Limb (tissue), 2 donors: ENCODE measurements around the gene CD33.

Source experiments
- DNase-seq, 2 donors: peaks; one replicate each; pipeline ENCODE4 v3.0.0-alpha.2; 2016; ENCODE audit errors: extremely low spot score in 2 of 2

Gene CD33

DNA sequence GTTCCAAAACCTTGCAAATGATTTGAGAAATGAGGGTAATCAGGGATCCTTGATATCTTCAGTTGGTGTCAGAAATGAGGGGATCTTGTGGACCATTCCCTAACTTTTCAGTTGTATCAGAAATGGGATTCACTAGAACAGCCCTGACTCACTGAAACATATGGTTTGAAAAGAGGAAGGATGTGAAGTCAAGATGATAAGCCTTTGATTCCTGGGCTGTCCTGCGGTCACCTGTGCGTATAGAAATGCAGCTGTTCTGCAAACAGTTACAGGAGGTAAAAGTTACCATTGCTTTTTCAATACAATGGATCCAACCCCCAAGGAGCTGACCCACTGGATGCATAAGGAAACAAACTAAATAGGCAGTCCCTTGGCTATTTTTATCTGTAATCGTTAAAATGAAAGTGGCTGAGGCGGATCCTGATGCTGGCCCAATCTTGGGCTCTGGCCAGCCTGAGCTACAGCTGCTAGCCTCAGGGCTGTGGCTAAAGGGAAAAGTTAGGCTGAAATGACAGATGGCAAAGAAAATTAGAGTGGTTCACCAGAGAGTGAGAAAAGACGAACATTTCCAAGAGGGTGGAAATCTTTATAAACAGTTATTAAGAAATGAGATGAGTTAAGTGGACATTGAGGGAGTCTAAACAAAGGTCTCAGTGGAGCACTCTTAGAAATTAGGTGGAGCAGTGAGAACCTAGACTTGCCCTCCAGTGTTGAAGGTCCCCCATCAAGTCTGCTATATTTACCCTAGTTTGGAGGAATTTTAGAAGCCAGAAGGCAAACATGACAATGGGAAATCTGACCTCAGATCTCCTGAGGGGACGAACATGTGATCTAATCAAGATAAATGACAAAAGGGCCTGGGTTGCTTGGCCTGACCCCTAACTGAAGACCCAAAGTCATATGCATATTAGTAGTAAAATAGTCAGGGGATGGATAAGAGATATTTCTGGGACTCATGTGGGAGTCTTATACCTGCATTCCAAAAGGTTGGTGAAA, 33.6 kb downstream of the CD33 start:
- no peak for DNase-seq

DNA sequence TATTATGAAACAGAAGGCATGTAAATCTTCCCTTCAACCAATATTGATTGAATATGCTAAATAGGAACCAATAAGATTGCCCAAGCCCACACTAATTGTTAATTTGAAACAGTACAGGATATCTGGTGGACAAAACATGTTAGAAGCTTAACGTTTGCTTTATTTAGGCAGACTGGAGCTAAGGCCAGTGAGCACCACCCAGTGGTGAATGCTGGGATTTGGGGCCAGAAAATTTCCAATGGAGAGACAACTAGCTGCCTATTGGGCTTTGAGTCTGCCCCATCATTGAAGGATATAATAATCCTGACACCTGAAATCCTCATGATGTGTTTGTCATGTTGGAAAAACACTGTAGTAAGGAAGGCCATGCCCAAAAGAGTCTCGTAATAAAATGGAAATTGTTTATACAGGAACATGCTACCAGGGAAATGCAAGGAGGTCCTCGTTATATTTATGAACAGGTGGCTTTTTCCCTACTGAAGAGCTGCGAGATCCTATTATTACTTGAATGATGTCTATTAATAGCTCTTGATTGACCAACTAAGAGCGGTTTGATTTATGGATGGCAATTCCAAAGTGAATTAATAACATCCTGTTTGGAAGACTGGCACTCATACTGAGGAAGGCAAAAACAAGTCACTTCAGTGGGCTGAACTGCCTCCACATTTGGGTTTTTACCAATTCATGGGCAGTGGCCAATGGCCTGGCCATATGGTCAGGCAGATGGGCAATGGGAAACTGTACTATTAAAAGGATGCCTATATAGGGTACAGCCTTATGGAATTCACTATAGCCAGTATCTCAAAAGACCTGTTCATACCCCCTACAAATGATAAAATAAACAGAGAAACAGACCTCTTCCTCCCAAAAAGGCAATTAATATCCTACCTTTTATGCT, 34.7 kb downstream of the CD33 start:
- peak; percentile 13 to 51 for DNase-seq

DNA sequence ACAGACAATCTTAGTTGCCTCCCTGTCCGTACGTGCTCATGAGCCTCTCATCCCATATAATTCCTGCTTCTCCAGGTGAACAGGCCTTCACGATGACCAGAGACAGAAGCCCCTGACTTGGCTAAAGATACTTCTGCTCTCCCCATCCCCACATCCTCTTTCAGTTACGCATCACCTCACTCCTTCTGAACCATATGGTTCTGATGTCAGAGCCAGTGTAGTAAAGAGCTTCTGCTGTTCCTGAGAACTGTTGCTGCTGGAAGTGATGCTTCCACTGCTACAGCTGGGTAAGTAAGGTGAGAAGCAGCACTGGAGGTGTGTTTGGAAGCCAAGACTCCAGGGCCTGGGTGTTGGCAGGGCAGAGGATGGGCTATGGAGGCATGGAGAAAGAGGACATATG, 38.9 kb downstream of the CD33 start:
- DNase-seq: no peak

DNA sequence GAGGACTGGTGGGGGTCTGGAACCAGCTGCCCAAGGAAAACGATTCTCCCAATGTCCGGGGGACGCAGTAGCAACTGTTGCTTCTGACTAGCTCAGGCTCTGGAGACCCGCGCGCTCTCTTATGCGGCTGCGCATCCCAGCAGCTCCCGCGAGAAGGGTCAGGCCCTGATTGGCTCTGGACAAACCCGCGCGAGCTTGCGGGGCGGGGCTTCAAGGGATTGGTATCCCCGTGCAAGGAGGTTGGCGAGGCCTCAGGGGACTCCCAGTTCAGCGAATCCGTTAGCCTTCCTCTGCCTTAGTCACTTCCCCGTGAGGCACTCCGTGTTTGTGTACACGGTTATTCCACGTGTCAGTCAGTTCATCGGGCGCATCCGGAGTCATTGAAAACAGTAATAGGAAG, 46.2 kb downstream of the CD33 start:
- DNase-seq: no peak

DNA sequence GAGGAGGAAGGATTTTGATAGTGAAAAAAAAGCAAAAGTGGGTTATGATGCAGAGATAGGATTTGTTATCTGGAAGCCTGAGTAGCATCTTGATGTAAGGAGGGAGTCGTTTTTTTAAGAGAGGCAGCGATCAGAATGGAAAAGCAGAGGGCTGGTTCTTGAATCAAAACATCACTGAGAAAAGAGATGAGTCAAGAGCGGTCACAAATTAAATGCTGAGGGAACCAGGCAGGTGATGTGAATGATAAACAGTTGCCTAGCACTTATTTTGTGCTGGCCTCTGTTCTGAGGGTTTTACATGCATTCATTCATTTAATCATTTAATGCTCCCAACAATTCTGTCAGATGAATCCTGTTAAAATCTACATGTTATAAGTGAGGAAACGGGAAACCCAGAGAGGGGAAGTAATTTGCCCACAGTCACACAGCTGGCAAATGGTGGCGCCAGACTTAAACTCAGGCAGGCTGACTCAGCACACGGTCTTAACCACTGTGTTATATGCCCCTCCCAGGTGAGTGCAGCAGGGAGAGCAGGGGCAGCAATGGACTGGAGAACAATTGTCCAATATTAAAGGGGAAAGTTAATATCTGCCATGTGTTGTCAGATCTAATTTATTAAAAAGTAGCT, 47.4 kb downstream of the CD33 start:
- no peak for DNase-seq

DNA sequence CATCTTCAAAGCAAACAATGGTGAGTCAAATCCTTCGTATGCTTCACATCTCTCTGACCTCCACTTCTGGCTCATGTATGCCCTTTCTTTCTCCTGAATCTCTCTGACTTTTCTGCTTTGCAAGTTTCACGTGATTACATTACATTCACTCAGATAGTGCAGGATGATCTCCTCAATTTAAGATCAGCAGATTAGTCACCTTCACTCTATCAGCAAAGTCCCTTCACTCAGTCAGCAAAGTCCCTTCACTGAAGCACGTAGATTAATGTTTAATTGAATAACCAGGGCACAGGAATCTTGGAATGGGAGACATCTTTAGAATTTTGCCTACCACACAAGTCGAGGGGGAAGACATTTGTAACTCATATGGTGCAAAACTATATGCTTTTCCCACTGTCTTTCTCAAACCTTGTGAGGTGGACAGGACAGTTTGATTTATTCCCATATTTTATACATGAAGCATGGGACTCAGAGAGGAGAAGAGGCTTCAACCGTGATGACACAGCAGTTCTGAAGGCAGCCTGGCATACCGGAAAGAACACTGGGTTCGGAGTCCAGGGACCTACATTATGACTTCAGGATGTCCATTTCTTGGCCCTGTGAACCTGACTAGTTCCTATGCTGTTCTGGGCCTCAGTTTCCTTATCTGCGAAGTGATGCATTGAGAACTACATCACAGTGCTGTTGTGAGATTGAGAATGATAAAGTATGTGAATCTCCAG, 49.3 kb downstream of the CD33 start:
- no peak for DNase-seq

DNA sequence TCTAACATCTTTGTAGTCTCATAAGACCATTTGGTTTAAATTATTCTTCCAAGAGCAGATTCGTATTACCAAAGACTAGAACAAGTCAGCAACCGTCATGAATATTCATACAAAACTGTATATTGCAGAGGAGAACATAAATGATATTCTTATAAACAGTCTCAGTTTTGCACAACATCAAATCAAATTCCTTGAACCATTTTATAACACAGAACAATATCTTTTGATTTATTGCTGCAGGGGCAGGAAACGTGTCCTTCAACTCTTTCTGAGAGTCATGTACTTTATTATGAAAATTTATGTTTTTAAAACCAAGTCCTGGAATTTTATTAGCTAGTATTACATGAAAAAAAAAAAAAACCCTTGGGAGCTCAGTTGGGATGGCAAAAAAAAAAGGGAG, 52.2 kb downstream of the CD33 start:
- no peak for DNase-seq

DNA sequence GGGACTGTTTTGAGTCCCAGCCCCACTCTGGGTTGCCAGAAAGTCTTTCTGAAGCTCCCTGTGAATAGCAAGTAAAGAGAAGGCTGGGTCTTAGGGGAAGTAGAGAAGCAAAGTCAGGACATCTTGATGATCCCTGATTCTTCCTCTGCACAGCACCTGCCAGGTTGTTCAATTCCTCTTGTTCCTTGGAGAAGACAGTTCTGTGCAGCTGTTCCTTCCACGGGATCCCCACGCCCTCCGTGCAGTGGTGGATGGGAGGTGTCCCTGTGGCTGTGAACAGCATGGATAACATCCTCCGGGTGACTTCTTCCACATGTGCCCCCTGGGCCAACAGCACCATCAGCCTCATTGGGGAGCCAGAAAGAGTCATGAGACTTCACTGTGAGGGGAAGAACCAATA, 57.5 kb downstream of the CD33 start:
- DNase-seq: no peak

DNA sequence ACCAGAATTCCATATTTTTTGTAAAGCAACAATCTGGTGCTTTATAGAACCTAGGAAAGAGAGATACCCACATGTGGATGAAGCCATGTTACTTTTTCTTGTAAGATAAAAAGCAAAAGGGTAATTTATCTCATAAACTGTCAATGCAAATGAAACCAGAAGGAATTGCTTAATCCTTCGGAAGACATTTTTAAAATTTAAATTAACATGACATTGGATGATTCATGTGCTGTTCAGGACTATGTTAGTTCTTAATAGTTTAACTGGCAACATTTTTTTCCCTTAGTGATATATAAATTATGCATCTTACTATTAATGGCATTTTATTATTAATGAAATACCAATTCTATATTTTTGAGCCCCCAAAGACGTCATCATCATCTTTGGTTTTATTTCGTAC, 60.8 kb downstream of the CD33 start:
- DNase-seq: no peak
